HepG2 (cell line): Measurements from ENCODE around the gene SYNGAP1. TPM values are rescaled to one million over a fixed set of nuclear protein-coding genes. Genes with fewer than 3 reads are reported as not detected.
A peak's percentile ranks its signal among the peaks of the same experiment; 100 is the strongest.

Source experiments
- AGO1 ChIP-seq: fragments of 200-400 bp; formaldehyde crosslinking; IDR thresholded peaks from 2 replicates; pipeline ENCODE4 v1.6.1; 2017; ENCODE audit warnings: mild to moderate bottlenecking, low read depth, low read length, moderate library complexity; ENCODE audit not compliant: poor library complexity, severe bottlenecking
- AKAP8 ChIP-seq: sonication (generic); formaldehyde crosslinking; IDR thresholded peaks from 2 replicates; pipeline ENCODE4 v1.5.1; 2020; ENCODE audit warnings: mild to moderate bottlenecking, missing genetic modification reagents
- E2F5 ChIP-seq: sonication (generic); formaldehyde crosslinking; conservative IDR thresholded peaks from 2 replicates; pipeline ENCODE4 v1.4.0; 2020; ENCODE audit warnings: missing genetic modification reagents
- EHMT2 ChIP-seq: fragments of 200-600 bp; sonication (generic); IDR thresholded peaks from 2 replicates; pipeline ENCODE4 v1.7.0; 2017; ENCODE audit warnings: antibody characterized with exemption, low read depth, low read length, borderline replicate concordance
- ETV5 ChIP-seq: IDR thresholded peaks from 2 replicates; pipeline ENCODE4 v1.6.1; 2018; ENCODE audit warnings: missing biosample characterization, missing genetic modification reagents, inconsistent platforms, borderline replicate concordance
- FOXC1 ChIP-seq: sonication (generic); formaldehyde crosslinking; IDR thresholded peaks from 2 replicates; pipeline ENCODE4 v1.8.0; 2022; ENCODE audit warnings: mild to moderate bottlenecking, missing genetic modification reagents, borderline replicate concordance
- FOXM1 ChIP-seq: sonication (generic); formaldehyde crosslinking; IDR thresholded peaks from 2 replicates; pipeline ENCODE4 v1.5.0; 2020; ENCODE audit warnings: missing genetic modification reagents
- HDAC6 ChIP-seq: fragments of 200-600 bp; sonication (generic); IDR thresholded peaks from 2 replicates; pipeline ENCODE4 v1.7.0; 2017; ENCODE audit warnings: mild to moderate bottlenecking, antibody characterized with exemption, low read length, low read depth
- JDP2 ChIP-seq: sonication (generic); formaldehyde crosslinking; IDR thresholded peaks from 2 replicates; pipeline ENCODE4 v1.8.1; 2022; ENCODE audit warnings: missing genetic modification reagents, borderline replicate concordance
- PCBP2 ChIP-seq: fragments of 200-400 bp; formaldehyde crosslinking; optimal IDR thresholded peaks from 2 replicates; pipeline ENCODE3; 2018; ENCODE audit warnings: low read length, low read depth; ENCODE audit not compliant: poor library complexity, severe bottlenecking
- SIN3B ChIP-seq: fragments of 150-350 bp; IDR thresholded peaks from 2 replicates; pipeline ENCODE4 v1.6.1; 2014; ENCODE audit warnings: low read length
- TBX2 ChIP-seq: sonication (generic); formaldehyde crosslinking; IDR thresholded peaks from 2 replicates; pipeline ENCODE4 v1.5.0; 2020; ENCODE audit warnings: missing genetic modification reagents, mild to moderate bottlenecking, borderline replicate concordance
- THRA ChIP-seq: sonication (generic); formaldehyde crosslinking; IDR thresholded peaks from 2 replicates; pipeline ENCODE4 v1.4.0; 2020; ENCODE audit warnings: missing genetic modification reagents, borderline replicate concordance
- ZFP36L1 ChIP-seq: sonication (generic); formaldehyde crosslinking; IDR thresholded peaks from 2 replicates; pipeline ENCODE4 v1.8.0; 2022; ENCODE audit warnings: mild to moderate bottlenecking, missing genetic modification reagents, moderate library complexity
- ZFP41 ChIP-seq: sonication (generic); formaldehyde crosslinking; IDR thresholded peaks from 2 replicates; pipeline ENCODE4 v1.4.0; 2020; ENCODE audit warnings: mild to moderate bottlenecking, missing genetic modification reagents, borderline replicate concordance
- ZNF17 ChIP-seq: sonication (generic); formaldehyde crosslinking; IDR thresholded peaks from 2 replicates; pipeline ENCODE4 v1.5.0; 2020; ENCODE audit warnings: mild to moderate bottlenecking, missing genetic modification reagents
- ZNF276 ChIP-seq: sonication (generic); formaldehyde crosslinking; IDR thresholded peaks from 2 replicates; pipeline ENCODE4 v1.4.0; 2020; ENCODE audit warnings: mild to moderate bottlenecking, low read depth, missing genetic modification reagents
- ZNF30 ChIP-seq: sonication (generic); formaldehyde crosslinking; IDR thresholded peaks from 2 replicates; pipeline ENCODE4 v1.5.0; 2020; ENCODE audit warnings: mild to moderate bottlenecking, missing genetic modification reagents
- ZNF501 ChIP-seq: sonication (generic); formaldehyde crosslinking; IDR thresholded peaks from 2 replicates; pipeline ENCODE4 v1.5.1; 2020; ENCODE audit warnings: mild to moderate bottlenecking, moderate library complexity, missing genetic modification reagents
- ZNF552 ChIP-seq: sonication (generic); formaldehyde crosslinking; IDR thresholded peaks from 2 replicates; pipeline ENCODE4 v1.9.0; 2022; ENCODE audit warnings: missing genetic modification reagents, mild to moderate bottlenecking, borderline replicate concordance
- ZNF556 ChIP-seq: sonication (generic); formaldehyde crosslinking; IDR thresholded peaks from 2 replicates; pipeline ENCODE4 v1.4.0; 2020; ENCODE audit warnings: mild to moderate bottlenecking, missing genetic modification reagents, borderline replicate concordance
- ZNF607 ChIP-seq: sonication (generic); formaldehyde crosslinking; IDR thresholded peaks from 2 replicates; pipeline ENCODE4 v1.5.1; 2020; ENCODE audit warnings: missing genetic modification reagents, mild to moderate bottlenecking, borderline replicate concordance
- ZNF629 ChIP-seq: sonication (generic); formaldehyde crosslinking; conservative IDR thresholded peaks from 2 replicates; pipeline ENCODE4 v1.5.0; 2020; ENCODE audit warnings: missing genetic modification reagents
- ZNF816 ChIP-seq: sonication (generic); formaldehyde crosslinking; IDR thresholded peaks from 2 replicates; pipeline ENCODE4 v1.8.0; 2022; ENCODE audit warnings: missing genetic modification reagents, mild to moderate bottlenecking, borderline replicate concordance
- ZNF883 ChIP-seq: sonication (generic); formaldehyde crosslinking; IDR thresholded peaks from 2 replicates; pipeline ENCODE4 v1.5.1; 2020; ENCODE audit warnings: mild to moderate bottlenecking, missing genetic modification reagents; ENCODE audit errors: not compliant biosample characterization
- ZSCAN21 ChIP-seq: sonication (generic); formaldehyde crosslinking; IDR thresholded peaks from 2 replicates; pipeline ENCODE4 v1.8.0; 2022; ENCODE audit warnings: mild to moderate bottlenecking, missing genetic modification reagents, moderate library complexity, borderline replicate concordance
- polyA plus RNA-seq, 8 experiments: library from polyadenylated mRNA; depleted of rRNA in 3 of 8; stranded (reverse) in 7 of 8; unstranded in 1 of 8; fragments of >200 nt; fragmentation: Illumina TruSeq in 4 of 8; extraction: Trizol in 4 of 8; gene quantifications; 2 replicates each; pipeline versions ENCODE4 v1.2.1 to v1.2.3, GENCODE V29; 2011 to 2016; ENCODE audit warnings: low read depth in 4 of 8, missing spikeins in 1 of 8, mixed read lengths in 1 of 8; ENCODE audit not compliant: insufficient read depth in 1 of 8
- total RNA-seq, 5 experiments: library from RNA; depleted of rRNA; stranded (reverse); fragments of >200 nt; fragmentation: Illumina TruSeq; extraction: Trizol; gene quantifications; 2 replicates each; pipeline ENCODE4 v1.2.3, GENCODE V29; 2016; ENCODE audit warnings: low read depth in 1 of 5

Gene SYNGAP1
- total and polyA plus RNA-seq, 2 of the 13 experiments (the other 11 are each of a cell fraction or from before 2014, with no cell fraction given) = 0.75 to 1.1 TPM

DNA sequence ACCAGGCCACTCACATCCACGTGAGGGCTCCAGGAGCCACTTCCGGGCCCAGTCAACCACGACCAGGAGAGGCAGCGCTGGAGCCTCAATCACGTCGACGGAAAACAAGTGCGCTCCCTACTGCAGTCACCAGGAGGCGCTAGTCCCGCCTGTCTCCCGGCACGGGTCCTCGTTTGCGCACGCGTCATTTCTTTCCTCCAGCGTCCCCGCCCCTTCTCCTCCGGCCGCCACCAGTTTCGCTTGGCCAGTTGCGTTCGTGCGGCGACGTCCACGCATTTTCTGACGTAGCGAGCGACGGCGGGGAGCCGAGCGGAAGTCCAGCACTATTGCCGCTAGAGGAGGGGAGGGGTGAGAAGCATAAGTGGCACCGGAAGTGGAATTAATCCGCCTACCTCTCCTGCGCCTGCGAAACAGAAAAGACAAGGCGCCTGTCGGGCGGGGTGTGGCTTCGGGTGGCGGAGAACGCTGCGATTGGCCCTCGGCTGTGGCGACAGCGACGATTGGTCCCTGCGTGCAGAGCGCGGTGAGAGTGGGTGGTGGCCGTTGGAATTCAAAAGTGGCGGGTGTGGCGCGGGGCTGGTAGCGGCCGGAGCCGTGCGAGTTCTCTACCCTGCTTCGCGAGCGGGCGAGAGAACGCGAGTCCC, 28.5 kb upstream of the SYNGAP1 start, which contains the start of gene KIFC1 (continued):
- TF ChIP-seq THRA (CRISPR knock-in tag) (peak; percentile 43), HDAC6 (no peak), ZNF629 (CRISPR knock-in tag) (no peak), ZNF552 (CRISPR knock-in tag) (peak; percentile 69; the same call in 1 of the 2 replicates), ZNF556 (CRISPR knock-in tag) (peak; percentile 76; the same call in 1 of the 2 replicates), ZNF607 (CRISPR knock-in tag) (peak; percentile 28), JDP2 (CRISPR knock-in tag) (peak; percentile 30; the same call in 1 of the 2 replicates), ZNF30 (no peak), FOXC1 (CRISPR knock-in tag) (peak; percentile 96; the same call in 1 of the 2 replicates), ZSCAN21 (peak; percentile 74), ZFP41 (peak; percentile 85; the same call in 1 of the 2 replicates), ZNF883 (CRISPR knock-in tag) (no peak), E2F5 (CRISPR knock-in tag) (peak; percentile 98), ETV5 (peak; percentile 92), ZNF816 (CRISPR knock-in tag) (peak; percentile 77; the same call in 1 of the 2 replicates), TBX2 (CRISPR knock-in tag) (peak; percentile 97), ZNF17 (CRISPR knock-in tag) (no peak), AKAP8 (CRISPR knock-in tag) (no peak), EHMT2 (no peak), ZNF501 (CRISPR knock-in tag) (peak; percentile 99), FOXM1 (peak; percentile 97), ZFP36L1 (CRISPR knock-in tag) (peak; percentile 96; the same call in 1 of the 2 replicates), SIN3B (peak; percentile 98), ZNF276 (CRISPR knock-in tag) (peak; percentile 70), PCBP2 (no peak), AGO1 (peak; percentile 56)
